GM19238 (cell line): ENCODE results near the gene CTSW.

Source experiments
- DNase-seq: peaks from one replicate; pipeline ENCODE4 v3.0.0; 2011; ENCODE audit warnings: low spot score; ENCODE audit not compliant: insufficient read length

The CTSW gene

GRCh38 chr11:65855927-65856363 is 23.7 kb upstream of the CTSW start:
- DNase-seq, result no peak

GRCh38 chr11:65856689-65857499 is 22.7 kb upstream of the CTSW start:
- DNase-seq, result peak; percentile 76

DNA sequence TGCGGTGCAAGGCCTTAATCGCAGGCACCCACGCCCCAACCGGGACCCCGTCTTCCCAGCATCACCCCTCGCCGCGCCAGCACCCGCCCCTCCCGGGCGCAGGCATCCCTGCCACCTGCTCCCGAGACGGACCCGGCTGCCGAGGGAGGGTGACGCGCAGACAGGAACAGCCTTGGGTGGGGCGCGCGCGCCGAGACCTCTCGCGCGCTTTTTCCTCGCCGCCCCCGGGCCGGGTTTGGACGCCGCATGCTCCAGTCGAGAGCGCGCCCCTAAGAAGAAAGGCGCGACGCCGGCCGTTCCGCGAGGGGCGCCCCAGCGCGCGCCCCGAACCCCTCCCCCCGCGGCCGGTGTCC is 22.2 kb upstream of the CTSW start:
- DNase-seq, result no peak

DNA sequence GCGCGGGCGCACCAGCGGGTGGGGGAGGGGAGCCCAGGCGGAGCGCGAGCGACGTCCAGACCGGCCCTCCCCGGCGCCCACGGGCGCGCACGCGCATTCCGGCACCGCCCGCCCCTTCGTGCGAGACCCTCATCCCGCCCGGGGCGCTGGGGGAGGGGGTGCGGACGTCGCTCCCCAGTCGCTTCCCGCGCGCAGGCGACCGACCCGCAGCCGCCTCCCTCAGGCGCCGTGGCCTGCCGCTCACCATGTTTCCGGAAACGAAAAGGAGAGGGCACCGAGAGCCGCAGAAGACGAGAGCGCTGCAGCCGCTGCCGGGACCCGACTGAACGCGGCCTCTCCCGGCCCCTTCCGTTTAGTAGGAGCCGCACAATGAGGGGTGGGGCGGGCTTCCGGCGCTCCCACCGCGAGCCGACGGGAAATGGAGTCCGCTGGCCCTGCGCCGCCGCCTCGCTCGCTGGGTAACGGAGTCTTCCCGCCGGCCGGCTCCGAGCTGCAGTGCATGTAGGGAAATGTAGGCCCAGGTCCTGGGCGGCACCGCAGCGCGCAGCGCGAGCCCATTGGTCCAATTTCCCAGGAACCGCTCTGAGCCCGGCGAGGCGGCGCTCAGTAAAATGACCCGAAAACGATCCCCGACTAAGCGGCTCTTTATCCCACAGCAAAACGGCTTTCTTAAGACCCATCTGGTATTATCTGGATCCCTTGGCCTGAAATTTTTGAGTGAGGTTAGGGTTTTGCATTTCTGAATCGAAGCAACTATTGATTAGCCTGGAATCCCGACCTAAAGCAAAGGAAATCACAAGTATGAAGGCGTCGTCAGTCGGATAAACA is 21.6 kb upstream of the CTSW start, which contains the start of gene CFL1:
Gene CFL1, minus strand, starts transcription at position 328 of the 828 bp plus-strand sequence. Its CDS starts 81 bp downstream, at position 247.
- DNase-seq, result peak; percentile 83

GRCh38 chr11:65858681-65859087 is 21.0 kb upstream of the CTSW start:
- DNase-seq, result no peak

DNA sequence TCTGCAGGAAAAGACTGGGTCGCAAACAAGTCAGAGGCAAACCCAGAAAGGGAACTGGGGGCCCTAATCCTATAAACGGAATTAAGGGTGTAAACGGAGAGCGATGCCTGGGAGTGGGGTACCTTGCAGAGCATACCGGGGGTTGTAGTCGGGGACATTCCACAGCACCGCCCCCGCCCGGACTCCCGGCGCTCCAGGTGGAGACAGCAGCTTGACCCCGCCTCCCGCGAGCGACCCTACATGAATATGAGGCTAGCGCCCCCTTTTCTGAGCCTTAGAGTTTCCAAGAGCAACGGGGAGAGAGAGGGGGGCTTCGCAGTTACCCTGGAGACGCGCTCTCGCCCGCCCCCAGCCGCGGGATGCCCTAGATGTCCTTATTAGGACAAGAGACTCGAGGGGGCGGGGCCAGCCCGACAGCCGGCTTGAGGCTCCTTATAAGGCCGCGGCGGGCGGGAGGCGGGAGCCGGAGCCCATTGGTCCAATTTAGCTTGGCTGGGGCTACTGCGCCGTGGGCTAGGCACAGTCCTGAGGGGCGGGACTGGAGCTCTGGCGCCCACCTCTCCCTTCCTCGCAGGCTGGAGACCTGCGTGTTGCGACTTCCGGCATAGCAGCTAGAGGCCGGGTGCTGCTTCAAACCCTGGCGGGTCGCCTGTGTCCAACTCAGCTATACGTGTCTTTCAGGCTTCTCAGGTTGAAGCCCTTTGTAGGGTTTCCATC is 20.4 kb upstream of the CTSW start:
- DNase-seq, result peak; percentile 96

GRCh38 chr11:65859812-65860277 is 19.8 kb upstream of the CTSW start:
- DNase-seq, result no peak

GRCh38 chr11:65860278-65861164 is 19.1 kb upstream of the CTSW start, which contains the start of gene MUS81:
Gene MUS81 (plus strand): TSS chr11:65860433. CDS start chr11:65860754, 321 bp downstream.
- peak; percentile 93 for DNase-seq

- no peak for DNase-seq
Observed at GRCh38 chr11:65861165-65861505, 18.5 kb upstream of the CTSW start.

- no peak for DNase-seq
Observed at GRCh38 chr11:65861533-65862183, 18.0 kb upstream of the CTSW start.

GRCh38 chr11:65862191-65862735 is 17.4 kb upstream of the CTSW start:
- DNase-seq, result no peak

- DNase-seq, result no peak
Observed at GRCh38 chr11:65862941-65863888, 16.4 kb upstream of the CTSW start.

DNA sequence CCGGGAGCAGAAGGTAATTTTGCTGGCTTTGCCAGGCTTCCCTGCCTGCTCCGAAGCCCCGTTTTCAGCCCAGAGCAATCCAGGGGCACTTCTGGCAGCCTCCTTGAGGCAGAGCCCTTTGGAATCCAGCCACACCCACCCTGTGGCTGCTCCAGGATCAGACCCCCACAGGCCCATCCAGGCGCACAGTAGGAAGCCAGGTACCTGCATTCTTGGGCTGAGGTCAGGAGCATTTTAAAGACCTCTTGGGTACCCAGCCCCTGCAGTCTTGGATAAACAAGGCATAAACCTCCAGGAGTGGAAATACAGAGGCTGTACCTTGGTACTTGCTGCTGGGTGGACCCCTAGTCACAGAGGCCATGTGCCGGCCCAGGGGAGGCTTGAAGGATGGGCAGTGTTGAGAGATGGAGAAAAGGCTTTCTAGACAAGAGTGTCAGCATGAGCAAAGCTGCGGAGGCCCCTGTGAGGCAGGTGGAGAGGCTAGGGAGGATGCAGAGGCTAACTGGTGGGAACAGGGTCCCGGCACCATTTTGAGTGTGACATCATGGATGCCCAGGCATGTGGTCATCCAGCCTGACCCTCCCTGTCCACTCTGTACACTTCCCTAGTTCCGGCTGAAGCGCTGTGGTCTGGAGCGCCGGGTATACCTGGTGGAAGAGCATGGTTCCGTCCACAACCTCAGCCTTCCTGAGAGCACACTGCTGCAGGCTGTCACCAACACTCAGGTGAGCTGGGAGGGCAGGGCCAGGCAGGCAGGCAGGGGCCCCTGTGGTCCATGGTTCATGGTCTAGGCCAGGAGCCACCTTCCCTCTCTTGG is 15.5 kb upstream of the CTSW start:
- no peak for DNase-seq

GRCh38 chr11:65864706-65865471 is 14.7 kb upstream of the CTSW start:
- no peak for DNase-seq

GRCh38 chr11:65865550-65866172 is 14.0 kb upstream of the CTSW start:
- no peak for DNase-seq

DNA sequence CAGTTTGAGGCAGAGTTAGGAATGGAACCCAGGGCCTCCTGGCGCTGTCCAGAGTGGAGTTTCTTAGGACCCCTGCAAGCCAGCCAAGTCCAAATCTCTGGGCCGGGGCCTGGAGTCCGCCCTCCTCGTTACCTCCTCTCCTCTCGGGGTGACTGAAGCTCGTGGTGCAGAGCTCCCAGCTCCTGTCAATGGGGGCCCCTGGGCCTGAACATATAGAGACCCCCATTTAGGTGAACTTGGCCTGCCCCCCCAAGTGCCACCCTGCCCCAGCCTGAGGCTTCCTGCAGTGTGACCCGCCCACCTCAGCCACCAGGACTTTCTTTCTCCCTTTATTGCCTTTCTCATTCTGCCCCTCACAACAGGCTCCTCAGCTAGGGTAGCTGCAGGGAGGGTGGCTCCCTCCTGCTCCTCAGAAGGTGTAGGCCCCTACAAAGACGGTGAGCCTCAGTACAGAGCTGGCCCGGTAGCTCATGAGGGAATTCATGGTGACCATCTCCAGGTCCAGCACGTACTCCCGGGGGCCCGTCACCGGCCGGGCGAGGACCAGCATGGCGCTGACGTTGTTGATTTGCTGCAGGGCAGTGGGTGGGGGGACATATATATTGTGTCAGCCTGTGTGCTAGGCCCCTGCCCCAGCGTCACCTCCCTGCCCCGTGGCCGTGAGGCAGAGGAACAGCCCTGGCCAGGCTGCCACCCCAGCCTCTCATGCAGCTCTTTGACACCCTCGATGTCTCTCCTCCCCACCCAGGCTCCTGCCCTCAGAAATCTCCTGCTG is 12.9 kb upstream of the CTSW start:
- DNase-seq, result no peak
